HEK293 (cell line): ENCODE measurements around the gene UACA.

Experiments used
- CTCF ChIP-seq: fragments of 450-650 bp; formaldehyde crosslinking; IDR thresholded peaks from 2 replicates; pipeline ENCODE4 v1.5.1; 2016; ENCODE audit warnings: missing biosample characterization, missing genetic modification characterization
- ELK4 ChIP-seq: IDR thresholded peaks from 2 replicates; pipeline ENCODE4 v1.6.1; 2011; ENCODE audit warnings: mild to moderate bottlenecking, low read depth, low read length, borderline replicate concordance
- MEIS1 ChIP-seq: sonication (generic); formaldehyde crosslinking; IDR thresholded peaks from 2 replicates; pipeline ENCODE4 v1.8.1; 2022; ENCODE audit warnings: missing genetic modification reagents, mild to moderate bottlenecking, borderline replicate concordance
- PBX3 ChIP-seq: sonication (generic); formaldehyde crosslinking; IDR thresholded peaks from 2 replicates; pipeline ENCODE4 v1.8.1; 2022; ENCODE audit warnings: mild to moderate bottlenecking, moderate library complexity, missing genetic modification reagents
- SETDB1 ChIP-seq: IDR thresholded peaks from one replicate; pipeline ENCODE4 v1.6.1; 2017; ENCODE audit warnings: mild to moderate bottlenecking, low read length, moderate library complexity, mixed read lengths; ENCODE audit not compliant: insufficient read length
- TCF7L2 ChIP-seq: IDR thresholded peaks from 2 replicates; pipeline ENCODE4 v1.6.1; 2011; ENCODE audit warnings: low read depth, mild to moderate bottlenecking, inconsistent platforms, low read length, moderate library complexity, borderline replicate concordance
- ZNF302 ChIP-seq: fragments of 450-650 bp; formaldehyde crosslinking; IDR thresholded peaks from 2 replicates; pipeline ENCODE4 v1.5.1; 2016; ENCODE audit warnings: missing biosample characterization, missing genetic modification characterization, low read depth
- ZNF311 ChIP-seq: fragments of 450-650 bp; formaldehyde crosslinking; IDR thresholded peaks from 2 replicates; pipeline ENCODE4 v1.5.1; 2017; ENCODE audit warnings: missing biosample characterization, missing genetic modification characterization, borderline replicate concordance
- ZNF335 ChIP-seq: fragments of 450-650 bp; formaldehyde crosslinking; conservative IDR thresholded peaks from 2 replicates; pipeline ENCODE4 v1.5.1; 2016; ENCODE audit warnings: missing biosample characterization, missing genetic modification characterization
- ZNF645 ChIP-seq: fragments of 450-650 bp; formaldehyde crosslinking; IDR thresholded peaks from 2 replicates; pipeline ENCODE4; 2016; ENCODE audit warnings: missing biosample characterization, missing genetic modification characterization
- ZNF785 ChIP-seq: fragments of 450-650 bp; formaldehyde crosslinking; IDR thresholded peaks from 2 replicates; pipeline ENCODE4 v1.5.1; 2016; ENCODE audit warnings: missing biosample characterization, missing genetic modification characterization

GRCh38 chr15:70781236-70781635 is 17.9 kb upstream of the UACA start:
- no peak for TF ChIP-seq ZNF302 (tag by site-specific recombination)
- TF ChIP-seq TCF7L2 = no peak
- TF ChIP-seq ZNF645 = no peak
- TF ChIP-seq CTCF (tag by site-specific recombination) = no peak
- TF ChIP-seq ZNF311 = no peak
- no peak for TF ChIP-seq PBX3 (CRISPR knock-in tag)
- TF ChIP-seq ZNF335 (tag by site-specific recombination) = no peak
- no peak for TF ChIP-seq MEIS1 (CRISPR knock-in tag)
- no peak for TF ChIP-seq ELK4
- TF ChIP-seq ZNF785 (tag by site-specific recombination) = no peak
- no peak for TF ChIP-seq SETDB1
